Activated CD4-positive, alpha-beta T cell treated with anti-CD3 and anti-CD28 coated beads, Interleukin-2, amount 50 U/mL, for 4 hours (primary cell): ENCODE results near the gene TNFSF8.
A peak's percentile ranks its signal among the peaks of the same experiment; 100 is the strongest.

Experiments
- DNase-seq, 2 experiments: peaks; one replicate each; pipeline ENCODE4 v3.0.0-alpha.2; 2020

TNFSF8 gene

DNA sequence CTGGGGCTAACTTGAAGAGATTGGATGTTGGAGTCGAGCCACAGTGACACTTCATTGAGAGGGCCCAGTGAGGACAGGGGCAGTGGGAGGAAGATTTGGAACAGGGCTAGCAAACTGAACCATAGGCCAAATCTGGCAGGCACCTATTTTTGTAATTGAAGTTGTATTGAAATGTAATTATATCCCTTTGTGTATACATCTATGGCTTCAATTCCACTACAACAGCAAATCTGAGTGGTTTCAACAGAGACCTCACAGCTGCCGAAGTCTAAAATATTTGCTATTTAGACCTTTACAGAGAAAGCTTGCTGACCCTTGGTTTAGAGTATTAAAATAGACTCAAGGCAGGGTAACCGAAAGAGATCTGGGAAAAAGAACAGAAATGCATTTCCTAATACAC lies 4.7 kb upstream of the TNFSF8 start:
- no peak for DNase-seq

DNA sequence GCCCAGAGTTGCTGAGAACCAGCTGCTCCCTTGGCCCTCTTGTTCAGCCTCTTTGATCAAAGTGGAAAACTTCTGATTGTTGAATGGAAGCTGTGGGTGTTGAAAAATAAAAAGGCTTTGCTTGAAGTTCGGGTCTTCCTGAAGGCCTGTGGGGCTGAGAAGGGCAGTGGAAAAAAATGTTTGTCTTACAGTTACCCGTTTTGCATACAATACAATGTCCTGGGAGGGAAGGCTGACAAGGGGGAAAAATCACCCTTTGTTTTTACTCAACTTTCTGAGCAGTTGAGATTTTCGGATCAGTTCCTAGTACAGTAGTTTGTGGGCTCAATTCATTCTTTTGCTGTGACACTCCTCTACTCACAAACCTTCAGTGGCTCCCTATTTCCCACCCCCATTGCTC lies 2.1 kb upstream of the TNFSF8 start:
- no peak for DNase-seq

DNA sequence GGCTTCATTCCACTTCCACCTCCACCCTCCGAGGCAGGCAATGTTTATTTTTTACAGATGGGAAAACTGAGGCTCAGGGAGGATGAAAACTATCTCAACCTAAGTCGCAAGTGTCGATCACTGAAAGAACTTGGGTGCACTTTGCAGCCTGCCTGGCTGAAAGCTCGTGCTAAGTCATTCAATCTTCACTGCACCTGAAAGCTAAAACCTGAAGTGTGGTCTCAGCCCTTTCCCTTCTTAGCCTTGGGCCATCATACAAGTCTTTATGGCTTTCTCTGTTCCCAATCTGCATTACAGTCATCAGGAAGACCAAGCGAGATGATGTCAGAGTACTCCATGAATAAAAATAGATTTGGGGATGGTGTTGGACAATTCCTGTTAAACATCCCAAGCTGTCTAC lies 1.0 kb upstream of the TNFSF8 start:
- DNase-seq = no peak

DNA sequence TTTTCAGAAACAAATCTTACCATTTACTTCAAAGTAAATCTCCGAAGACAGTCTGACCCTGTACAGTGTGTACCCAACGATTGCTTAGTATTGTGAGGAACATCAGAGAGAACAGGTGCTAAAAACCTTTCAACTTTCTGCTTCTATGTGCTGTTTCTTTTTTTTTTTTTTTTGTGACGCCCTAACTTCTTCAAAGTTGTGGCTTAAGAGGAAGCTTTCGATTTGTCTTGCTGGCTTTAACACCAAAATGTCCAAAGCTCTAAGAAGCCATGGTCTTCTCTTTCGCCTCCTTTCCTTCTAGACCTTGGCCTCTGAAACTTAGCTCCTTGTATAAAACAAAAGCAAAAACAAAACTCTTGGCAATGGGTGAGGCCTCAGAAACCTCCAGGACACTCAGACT lies 1.2 kb downstream of the TNFSF8 start:
- no peak for DNase-seq

DNA sequence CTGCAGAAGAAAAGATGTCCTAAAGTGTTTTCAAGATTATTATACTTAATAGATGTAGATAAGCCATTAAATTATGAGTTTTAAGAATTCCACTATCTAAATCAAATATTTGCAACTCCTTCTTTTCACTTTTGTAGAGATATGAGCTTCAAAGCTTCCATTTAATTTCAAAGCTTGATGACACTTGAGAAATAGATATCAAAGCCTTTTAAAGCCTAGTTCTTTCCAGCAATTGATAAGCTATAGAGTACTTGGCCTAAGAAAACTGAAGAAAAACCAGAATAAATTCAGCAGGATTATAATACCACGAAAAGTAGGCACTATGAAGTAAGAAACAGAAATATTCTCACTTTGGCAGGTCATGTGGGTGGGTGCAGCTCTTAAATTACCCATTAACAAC lies 1.7 kb downstream of the TNFSF8 start:
- no peak for DNase-seq

DNA sequence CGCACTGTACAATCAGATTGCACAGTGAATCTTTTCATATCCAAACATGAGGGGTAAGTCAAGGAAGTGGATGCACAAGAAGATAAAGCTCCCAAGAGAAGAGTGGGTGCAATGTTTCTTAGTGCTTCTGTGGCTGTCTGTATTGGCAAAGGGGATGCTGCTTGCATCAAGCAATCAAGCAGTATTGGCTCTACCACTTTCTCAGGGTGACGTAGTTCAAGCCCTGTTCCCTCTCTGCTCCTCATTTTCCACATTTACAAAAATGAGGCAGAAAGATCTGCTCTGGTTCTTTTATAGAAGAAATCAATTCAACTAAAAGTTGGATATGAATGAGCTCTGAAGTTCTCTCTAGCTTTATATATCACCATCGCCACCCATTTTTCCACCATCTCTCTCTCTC lies 2.3 kb downstream of the TNFSF8 start:
- DNase-seq = no peak

DNA sequence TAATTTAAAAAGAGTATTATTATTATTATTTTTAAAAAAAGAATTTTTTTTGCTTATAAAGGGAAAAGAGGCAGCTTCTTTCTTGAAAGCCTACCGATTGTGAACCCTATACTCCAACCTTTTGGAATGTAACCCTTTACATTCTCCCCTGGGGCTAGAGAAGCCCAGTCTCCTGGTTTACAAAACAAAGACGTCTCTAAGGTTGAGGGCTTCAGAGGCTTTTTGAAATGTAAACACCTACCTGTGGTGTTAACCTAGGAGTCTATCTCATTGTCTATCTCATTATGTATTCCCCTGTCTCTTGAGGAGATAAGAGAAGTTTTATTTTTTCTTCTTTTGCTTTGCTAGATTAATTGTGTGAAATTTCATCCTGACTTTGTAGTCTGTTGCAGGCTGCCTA lies 4.7 kb downstream of the TNFSF8 start:
- DNase-seq = no peak

DNA sequence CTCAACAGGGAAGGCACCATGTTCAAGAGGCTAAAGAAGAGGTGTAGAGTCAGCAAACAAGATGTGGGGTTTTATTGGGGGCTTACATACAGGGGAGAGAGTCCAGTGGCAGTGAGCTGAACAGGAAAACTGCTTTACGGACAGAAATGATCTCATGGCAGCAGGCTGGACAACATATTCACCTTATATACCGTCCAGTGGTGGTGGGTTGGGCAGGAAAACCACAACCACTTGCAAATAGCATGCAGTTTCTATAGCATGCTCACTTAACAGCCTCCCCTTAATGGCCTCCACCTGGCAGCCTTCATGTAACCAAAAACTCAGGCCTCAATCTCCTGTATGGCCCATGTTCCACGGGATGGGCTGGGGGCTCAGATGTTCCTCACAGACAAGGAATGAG lies 5.4 kb downstream of the TNFSF8 start:
- no peak for DNase-seq

DNA sequence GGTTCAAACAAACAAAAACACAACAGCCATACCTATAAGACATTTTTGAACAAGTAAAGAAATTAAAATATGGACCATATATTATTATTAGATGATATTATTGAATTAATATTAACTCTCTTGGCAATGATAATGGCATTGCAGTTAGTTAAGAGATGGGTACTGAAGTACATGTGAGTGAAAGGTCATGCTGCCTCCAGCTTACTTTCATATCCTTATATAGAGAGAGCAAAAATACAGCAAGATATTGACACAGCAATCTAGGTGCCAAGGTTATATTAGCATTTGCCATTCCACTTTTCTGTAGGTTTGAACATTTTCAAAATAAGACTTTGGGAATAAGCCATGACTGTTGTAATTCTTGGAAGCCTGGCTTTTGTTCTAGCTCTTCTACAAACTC lies 6.1 kb downstream of the TNFSF8 start:
- DNase-seq = no peak

DNA sequence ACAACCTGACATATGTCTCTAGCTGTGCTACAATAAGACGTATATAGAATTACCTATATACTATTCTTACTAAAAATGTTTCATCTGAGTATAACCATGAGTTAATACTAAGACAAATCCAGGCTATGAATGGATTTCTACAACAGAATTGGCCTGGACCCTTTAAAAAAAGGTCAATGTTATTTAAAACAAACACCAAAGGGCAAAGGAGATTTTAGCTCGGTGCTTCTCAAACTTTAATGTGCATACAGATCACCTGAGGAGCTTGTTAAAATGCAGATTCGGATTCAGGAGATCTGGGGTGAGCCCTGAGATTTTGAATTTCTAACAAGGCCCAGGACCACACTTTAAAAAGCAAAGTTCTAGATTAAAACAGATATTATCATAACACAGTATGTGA lies 6.5 kb downstream of the TNFSF8 start:
- DNase-seq = no peak

DNA sequence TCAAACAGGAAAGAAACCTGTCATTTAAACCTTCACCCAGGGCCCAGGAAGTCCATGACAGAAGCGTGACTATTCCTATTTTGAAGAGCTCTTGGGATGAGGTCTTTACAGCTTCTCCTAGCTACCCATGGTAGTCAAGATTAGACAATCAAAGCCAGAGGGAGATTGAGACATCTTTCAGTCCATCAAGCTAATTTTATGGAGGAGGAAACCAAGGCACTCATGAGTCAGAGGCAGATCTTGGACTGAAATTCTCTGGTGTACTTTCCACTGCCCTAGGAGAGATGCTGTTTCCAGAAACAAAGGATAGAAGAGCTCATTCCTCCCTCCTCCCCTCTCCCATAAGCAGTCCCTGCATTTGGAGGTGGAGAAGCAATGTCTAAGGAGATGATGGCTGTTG lies 9.2 kb downstream of the TNFSF8 start:
- DNase-seq = no peak

DNA sequence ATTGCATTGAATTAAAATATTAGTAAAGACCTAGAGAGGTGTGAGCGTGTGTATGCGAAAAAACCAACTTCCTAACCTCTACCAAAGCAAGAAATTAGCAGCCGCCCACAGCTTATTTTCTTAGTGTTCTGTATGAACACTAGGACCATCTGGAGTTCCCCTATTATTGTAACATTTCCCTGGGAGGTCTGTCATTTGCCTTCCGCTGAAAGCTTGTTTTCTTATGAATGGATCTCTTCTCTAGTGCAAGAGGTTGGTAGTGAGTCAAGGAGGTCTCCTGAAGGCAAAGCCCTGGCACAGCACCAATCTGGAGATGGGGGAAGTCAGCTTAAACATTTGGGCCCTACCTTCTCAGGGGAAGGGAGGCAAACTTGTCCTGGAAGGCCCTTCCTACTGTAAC lies 10.8 kb downstream of the TNFSF8 start:
- no peak for DNase-seq

DNA sequence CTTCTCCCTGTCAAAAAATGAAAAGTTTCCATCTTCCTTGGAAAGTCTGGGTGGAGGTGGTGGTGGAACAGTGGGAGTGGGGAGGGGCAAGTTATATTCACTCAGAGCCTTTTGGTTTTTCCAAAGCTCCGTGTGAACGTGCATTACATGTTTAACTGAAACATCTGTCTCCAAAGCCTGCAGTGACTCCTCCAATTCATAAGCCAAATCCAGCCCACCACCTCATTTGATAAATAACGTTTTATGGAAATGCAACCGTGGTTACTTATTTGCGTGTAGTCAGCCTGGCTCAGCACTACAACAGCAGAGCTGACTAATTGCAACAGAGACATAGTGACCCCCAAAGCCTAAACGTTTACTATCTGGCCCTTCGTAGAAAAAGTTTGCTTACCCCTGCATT lies 13.9 kb downstream of the TNFSF8 start:
- no peak for DNase-seq

DNA sequence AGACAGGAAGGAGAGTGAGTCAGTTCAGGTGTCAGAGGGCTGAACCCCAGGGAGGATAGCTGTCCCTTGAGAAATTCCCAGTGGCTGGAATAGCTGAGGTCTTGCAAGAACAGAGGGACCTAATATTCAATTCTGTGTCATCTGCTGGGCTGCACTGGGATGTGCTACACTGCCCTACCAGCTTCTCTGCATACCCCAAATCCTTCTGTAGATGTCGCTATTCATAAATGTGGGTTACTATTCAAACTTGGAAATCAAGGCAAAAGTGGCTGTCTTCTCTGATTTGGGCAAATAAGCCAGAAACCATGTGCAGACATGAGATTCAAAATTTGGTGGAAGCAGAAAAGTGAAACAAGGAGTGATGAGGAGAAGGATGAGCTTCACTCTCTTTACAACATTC lies 16.3 kb downstream of the TNFSF8 start:
- DNase-seq = no peak

DNA sequence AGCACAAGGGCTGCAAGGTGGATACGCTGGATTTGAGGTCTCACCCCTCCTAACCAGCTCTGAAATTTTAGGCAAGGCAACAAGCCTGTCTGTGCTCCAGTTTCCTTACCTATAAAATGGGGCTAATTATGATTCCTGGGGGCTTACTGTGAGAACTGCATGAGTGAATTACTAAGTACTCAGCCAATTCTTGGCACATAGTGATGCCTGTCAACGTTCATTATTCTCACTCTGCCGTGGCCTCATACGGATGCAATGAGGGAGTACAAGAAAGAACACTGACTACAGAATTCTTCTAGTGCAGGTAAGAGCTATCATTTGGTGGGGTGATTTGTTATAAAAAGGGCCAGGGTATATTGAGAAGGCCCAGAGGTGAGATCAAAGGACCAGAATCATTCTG lies 16.7 kb downstream of the TNFSF8 start:
- no peak for DNase-seq

DNA sequence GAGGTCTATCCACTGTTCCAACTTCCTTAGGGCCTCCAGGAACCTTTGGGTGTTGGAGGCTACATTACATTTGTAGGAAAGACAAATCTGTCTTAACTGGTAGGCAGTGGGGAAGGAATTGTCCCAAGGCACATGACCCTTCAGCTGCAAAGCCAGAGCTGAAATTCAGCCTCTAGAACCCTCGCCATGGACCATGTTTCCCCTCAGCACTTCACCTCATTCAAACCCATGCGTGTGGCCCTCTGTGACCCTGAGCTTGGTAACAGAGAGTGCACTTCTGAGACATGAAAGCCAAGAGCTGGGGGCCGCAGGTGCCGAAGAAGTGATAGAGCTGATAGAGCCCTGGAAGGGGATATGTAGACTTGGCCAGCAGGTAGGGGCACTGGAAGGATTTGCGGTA lies 17.2 kb downstream of the TNFSF8 start:
- no peak for DNase-seq

DNA sequence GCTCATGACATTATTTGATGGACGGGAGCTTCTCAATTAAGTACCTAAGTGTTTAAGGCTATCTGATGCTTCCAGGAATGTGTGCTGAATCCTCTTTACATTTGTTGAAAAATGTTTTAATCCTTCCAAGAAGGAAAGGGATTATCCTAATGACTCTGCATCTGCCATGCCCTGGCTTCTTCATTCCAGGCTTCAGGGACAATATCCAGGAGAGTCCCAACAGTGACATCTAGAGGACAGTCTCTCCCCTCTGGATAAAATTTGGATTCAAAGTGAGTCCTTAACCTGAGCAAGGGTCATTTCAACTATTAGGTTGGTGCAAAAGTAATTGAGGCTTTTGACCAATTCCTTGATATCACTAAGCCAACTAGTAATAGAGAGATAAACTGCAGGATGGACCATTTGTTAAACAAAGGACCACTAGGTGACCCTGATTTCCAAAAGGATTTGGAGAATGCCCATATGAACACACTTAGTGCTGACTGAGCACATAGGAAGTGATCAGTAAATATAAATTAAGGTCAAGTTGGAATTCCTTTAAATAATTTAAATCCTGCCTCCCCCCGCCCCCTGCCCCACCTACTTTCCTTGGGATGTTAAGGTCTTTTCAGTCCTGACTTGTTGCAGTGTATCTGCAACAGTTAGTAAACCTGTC lies 19.1 kb downstream of the TNFSF8 start:
- DNase-seq = no peak

DNA sequence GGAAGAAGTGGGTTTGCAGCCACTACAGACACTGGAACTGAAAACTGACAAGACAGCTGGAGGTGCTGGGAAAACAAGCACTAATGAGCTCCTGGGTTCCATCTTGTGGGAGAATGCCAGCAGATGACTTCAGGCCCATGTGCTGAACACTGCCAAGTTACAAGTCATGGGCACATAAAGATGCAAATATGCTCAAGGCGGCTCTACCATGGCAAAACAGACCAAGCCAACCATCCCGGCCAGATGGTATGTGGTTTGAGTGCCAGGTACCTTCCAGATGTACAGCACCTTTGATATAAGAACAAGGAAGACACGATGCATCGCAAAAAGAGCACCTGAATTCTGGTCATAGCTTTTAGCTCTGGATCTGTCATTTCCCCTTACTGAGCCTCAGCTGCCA lies 19.9 kb downstream of the TNFSF8 start:
- no peak for DNase-seq

DNA sequence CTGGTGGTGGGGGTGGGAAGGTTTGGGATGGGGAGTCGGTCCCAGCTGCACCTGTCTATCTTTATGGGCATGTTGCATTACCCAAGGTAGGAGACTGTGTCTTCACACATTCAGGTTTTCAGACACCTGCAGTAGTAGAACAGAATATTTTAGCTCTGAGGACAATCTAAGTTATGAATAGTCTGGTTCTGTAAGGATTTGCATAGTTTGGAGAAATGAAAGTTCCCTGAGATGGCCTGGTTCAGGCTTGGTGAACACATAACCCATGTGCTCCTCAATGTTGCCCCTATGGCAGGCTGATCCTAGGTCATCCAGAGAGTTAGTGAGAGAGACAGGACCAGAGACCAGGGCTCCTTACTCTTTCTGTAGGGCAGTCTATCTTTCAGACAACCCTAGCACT lies 20.7 kb downstream of the TNFSF8 start:
- no peak for DNase-seq

DNA sequence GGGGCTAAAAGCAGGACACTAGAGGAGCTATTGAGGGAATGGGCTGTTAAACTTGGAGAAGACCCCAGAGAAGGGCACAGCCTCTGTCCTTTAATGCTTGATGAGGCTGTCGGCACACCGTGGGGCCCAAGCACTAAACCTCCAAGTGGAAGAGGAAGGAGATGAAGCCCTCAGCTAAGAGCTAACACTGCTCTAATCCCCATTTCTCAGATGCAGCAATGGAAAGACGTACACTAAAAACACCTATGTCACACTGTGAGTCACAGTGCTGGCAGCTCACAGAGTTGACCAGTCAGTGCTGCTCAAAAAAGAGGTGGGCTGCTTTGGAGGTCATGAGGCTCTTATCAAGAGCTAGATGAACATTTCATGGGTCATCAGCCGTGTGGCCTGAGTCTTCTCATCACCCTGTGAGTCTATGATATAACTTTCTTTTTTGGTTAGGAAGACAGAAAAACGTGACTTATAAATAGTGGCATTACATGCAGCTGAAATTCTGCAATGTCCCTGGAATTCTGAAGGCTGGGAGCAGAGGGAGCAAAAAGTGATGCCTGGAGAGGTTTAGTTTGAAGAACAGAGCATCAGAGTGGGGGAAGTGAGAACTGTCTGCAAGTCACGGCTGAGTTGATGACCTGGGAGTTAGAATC lies 21.5 kb downstream of the TNFSF8 start:
- peak in 1 of 2 experiments; percentile 30 for DNase-seq

DNA sequence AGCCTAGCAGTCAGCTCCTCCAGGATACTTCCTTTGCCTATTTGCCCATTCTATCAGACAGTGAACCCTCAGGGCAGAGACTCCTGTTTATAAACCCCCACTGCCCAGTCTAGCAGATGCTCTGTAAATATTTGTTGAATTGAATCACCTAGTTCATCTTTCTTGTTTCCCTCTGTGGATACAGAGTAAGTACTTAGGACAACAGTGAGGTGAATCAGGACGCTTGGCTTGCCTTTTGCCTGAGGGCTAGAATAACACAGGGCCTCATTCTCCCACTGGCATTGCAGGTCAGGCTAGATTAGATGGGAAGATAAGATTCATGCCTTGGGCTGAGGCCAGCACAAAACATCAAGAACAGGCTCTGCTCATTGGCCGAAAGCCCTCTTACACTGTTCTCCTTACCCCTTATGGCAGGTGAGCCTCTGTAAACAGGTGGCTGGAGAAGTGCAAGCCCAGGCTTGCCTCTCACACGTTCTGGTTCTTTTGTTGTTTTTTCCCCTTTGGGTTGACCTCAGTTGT lies 22.2 kb downstream of the TNFSF8 start:
- DNase-seq = no peak

DNA sequence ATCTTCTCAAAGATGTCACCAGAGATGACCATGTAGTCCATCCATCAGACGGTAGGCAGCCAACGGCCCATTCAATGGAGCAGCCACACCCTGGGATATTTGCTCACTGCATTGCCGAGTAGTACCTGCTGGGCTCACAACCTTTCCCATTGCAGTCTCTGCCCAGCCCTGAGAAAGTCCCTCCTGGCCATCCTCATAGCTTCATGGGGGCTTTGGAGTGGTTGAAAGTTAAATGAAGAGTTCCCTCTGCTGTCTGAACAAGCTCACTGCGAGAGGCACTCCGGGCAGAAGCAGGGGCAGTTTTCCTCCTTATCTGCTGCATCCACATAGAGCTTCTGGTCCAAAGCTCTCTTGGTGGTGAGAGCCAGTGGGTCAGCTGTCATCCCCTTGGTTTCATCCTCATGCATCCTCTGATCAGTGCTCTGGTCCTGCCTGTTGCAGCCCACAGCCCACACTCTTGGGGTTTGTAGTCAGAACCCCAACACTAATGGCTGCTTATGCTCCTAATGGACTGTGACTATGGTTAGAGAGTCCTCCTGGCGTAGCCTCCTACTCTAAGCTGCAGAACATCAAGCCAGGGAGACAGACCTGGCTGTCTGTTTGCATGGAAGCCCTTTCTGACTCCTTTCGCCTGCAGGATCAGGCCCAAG lies 23.3 kb downstream of the TNFSF8 start:
- DNase-seq = no peak

DNA sequence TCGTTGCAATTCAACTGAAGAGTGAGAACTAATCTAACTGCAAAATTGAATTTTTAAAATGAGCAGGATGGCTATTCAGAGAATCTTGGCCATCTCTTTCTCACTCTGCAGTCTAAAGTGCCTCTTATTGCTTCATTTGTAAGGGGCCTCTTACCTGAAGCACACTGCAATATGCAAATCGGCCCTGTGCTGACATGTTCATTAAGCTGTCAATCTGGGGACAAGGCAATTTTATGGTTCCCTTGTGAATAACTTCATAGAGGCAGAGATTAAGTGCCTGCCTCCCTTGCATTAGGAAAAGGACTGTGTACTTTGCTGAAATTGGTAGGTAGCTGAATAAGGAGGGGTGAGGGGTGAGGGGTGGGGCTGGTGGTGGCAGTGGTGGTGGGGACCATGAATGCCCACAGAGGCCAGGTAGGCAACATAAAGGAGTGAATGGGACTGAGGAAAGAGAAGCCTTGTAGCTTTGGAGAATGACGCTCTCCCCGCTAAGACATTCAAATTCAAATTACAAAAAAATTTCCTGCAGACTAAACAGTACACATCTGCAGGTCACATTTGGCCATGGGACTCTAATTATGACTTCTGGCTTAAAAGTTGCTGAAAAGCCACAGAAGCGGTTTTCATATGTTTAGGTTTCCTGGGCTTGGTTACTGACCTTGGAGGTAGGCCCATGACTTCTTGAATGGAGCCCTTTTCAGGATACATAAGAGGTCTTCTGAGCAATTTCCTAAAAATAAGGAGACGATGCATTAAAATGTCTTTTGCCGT lies 25.0 kb downstream of the TNFSF8 start:
- no peak for DNase-seq
